HepG2 (cell line): ENCODE results near the gene XPO5. TPM values are rescaled to one million over a fixed set of nuclear protein-coding genes. Genes with fewer than 3 reads are reported as not detected.

Experiments
- CEBPB ChIP-seq: IDR thresholded peaks from 2 replicates; pipeline ENCODE4 v1.6.1; 2011; ENCODE audit warnings: low read depth, low read length, improper control_type of control experiment, borderline replicate concordance
- CENPX ChIP-seq: sonication (generic); formaldehyde crosslinking; IDR thresholded peaks from 2 replicates; pipeline ENCODE4 v1.9.0; 2021; ENCODE audit warnings: mild to moderate bottlenecking, missing genetic modification reagents, moderate library complexity
- DBP ChIP-seq: sonication (generic); formaldehyde crosslinking; IDR thresholded peaks from 2 replicates; pipeline ENCODE4 v1.4.0; 2020; ENCODE audit warnings: missing genetic modification reagents; ENCODE audit errors: not compliant biosample characterization
- HHEX ChIP-seq: IDR thresholded peaks from 2 replicates; pipeline ENCODE4 v1.6.1; 2016; ENCODE audit warnings: control low read depth
- HOXA9 ChIP-seq: sonication (generic); formaldehyde crosslinking; IDR thresholded peaks from 2 replicates; pipeline ENCODE4 v1.8.1; 2022; ENCODE audit warnings: missing genetic modification reagents, mild to moderate bottlenecking, moderate library complexity, borderline replicate concordance
- KAT2B ChIP-seq: fragments of 150-350 bp; IDR thresholded peaks from 2 replicates; pipeline ENCODE4 v1.6.1; 2014; ENCODE audit warnings: low read depth, low read length, borderline replicate concordance
- MNT ChIP-seq: fragments of 450-650 bp; IDR thresholded peaks from 2 replicates; pipeline ENCODE4 v1.6.1; 2016
- RFX5 ChIP-seq: IDR thresholded peaks from 2 replicates; pipeline ENCODE4 v1.6.1; 2011; ENCODE audit warnings: low read depth, low read length, improper control_type of control experiment
- SP5 ChIP-seq: IDR thresholded peaks from 2 replicates; pipeline ENCODE4 v1.6.1; 2016; ENCODE audit warnings: low read depth, borderline replicate concordance
- ZNF136 ChIP-seq: sonication (generic); formaldehyde crosslinking; IDR thresholded peaks from 2 replicates; pipeline ENCODE4 v1.8.1; 2022; ENCODE audit warnings: low read depth, mild to moderate bottlenecking, moderate library complexity, missing genetic modification reagents
- ZNF281 ChIP-seq: sonication (generic); formaldehyde crosslinking; IDR thresholded peaks from 2 replicates; pipeline ENCODE4 v1.4.0; 2020; ENCODE audit warnings: missing genetic modification reagents, borderline replicate concordance
- ZNF354B ChIP-seq: sonication (generic); formaldehyde crosslinking; IDR thresholded peaks from 2 replicates; pipeline ENCODE4 v1.8.0; 2022; ENCODE audit warnings: mild to moderate bottlenecking, missing genetic modification reagents
- ZNF362 ChIP-seq: sonication (generic); formaldehyde crosslinking; IDR thresholded peaks from 2 replicates; pipeline ENCODE4 v1.4.0; 2020; ENCODE audit warnings: missing genetic modification reagents, mild to moderate bottlenecking, borderline replicate concordance
- ZNF446 ChIP-seq: sonication (generic); formaldehyde crosslinking; IDR thresholded peaks from 2 replicates; pipeline ENCODE4 v1.5.0; 2020; ENCODE audit warnings: mild to moderate bottlenecking, missing genetic modification reagents
- ZNF616 ChIP-seq: sonication (generic); formaldehyde crosslinking; IDR thresholded peaks from 2 replicates; pipeline ENCODE4 v1.5.0; 2020; ENCODE audit warnings: low read depth, mild to moderate bottlenecking, missing genetic modification reagents
- ZNF660 ChIP-seq: sonication (generic); formaldehyde crosslinking; IDR thresholded peaks from 2 replicates; pipeline ENCODE4 v1.5.1; 2020; ENCODE audit warnings: mild to moderate bottlenecking, low read depth, missing genetic modification reagents, borderline replicate concordance
- ZNF687 ChIP-seq: sonication (generic); formaldehyde crosslinking; IDR thresholded peaks from 2 replicates; pipeline ENCODE4 v1.5.1; 2020; ENCODE audit warnings: mild to moderate bottlenecking, missing genetic modification reagents, moderate library complexity
- ZSCAN25 ChIP-seq: sonication (generic); formaldehyde crosslinking; IDR thresholded peaks from 2 replicates; pipeline ENCODE4 v1.8.0; 2022; ENCODE audit warnings: mild to moderate bottlenecking, missing genetic modification reagents
- polyA plus RNA-seq, 8 experiments: library from polyadenylated mRNA; depleted of rRNA in 3 of 8; stranded (reverse) in 7 of 8; unstranded in 1 of 8; fragments of >200 nt; fragmentation: Illumina TruSeq in 4 of 8; extraction: Trizol in 4 of 8; gene quantifications; 2 replicates each; pipeline versions ENCODE4 v1.2.1 to v1.2.3, GENCODE V29; 2011 to 2016; ENCODE audit warnings: low read depth in 4 of 8, missing spikeins in 1 of 8, mixed read lengths in 1 of 8; ENCODE audit not compliant: insufficient read depth in 1 of 8
- total RNA-seq, 5 experiments: library from RNA; depleted of rRNA; stranded (reverse); fragments of >200 nt; fragmentation: Illumina TruSeq; extraction: Trizol; gene quantifications; 2 replicates each; pipeline ENCODE4 v1.2.3, GENCODE V29; 2016; ENCODE audit warnings: low read depth in 1 of 5

XPO5 gene
- total and polyA plus RNA-seq, 2 of the 13 experiments (the other 11 are each of a cell fraction or from before 2014, with no cell fraction given): 52.2 to 68.0 TPM

- TF ChIP-seq ZNF281: no peak
- peak; percentile 48; the same call in 1 of the 2 replicates for TF ChIP-seq ZNF362
- peak; percentile 85 for TF ChIP-seq SP5 (CRISPR knock-in tag)
- no peak for TF ChIP-seq MNT
- peak; percentile 85; the same call in 1 of the 2 replicates for TF ChIP-seq ZNF446 (CRISPR knock-in tag)
- no peak for TF ChIP-seq HOXA9
- TF ChIP-seq RFX5: peak; percentile 98
- TF ChIP-seq DBP (CRISPR knock-in tag): no peak
- TF ChIP-seq ZNF687 (CRISPR knock-in tag): peak; percentile 57
- TF ChIP-seq ZNF660 (CRISPR knock-in tag): peak; percentile 86; the same call in 1 of the 2 replicates
- TF ChIP-seq HHEX (CRISPR knock-in tag): no peak
- TF ChIP-seq CEBPB: no peak
- no peak for TF ChIP-seq CENPX (CRISPR knock-in tag)
- TF ChIP-seq ZNF136: no peak; the same call in 1 of the 2 replicates
- TF ChIP-seq ZSCAN25 (CRISPR knock-in tag): no peak
- TF ChIP-seq KAT2B: no peak
- no peak for TF ChIP-seq ZNF354B (CRISPR knock-in tag)
- TF ChIP-seq ZNF616: no peak
Measured at GRCh38 chr6:43509984-43510826, 65.6 kb downstream of the XPO5 start, which contains the start of gene LRRC73 (continued).
